K562 (cell line): Measurements from ENCODE around the gene MAN2B1.

Experiments
- MAZ ChIP-seq, 2 experiments: fragments of 450-650 bp in 1 of 2; sonication (generic) in 1 of 2; formaldehyde crosslinking; IDR thresholded peaks in 1 of 2; conservative IDR thresholded peaks in 1 of 2; 2 replicates each; pipeline versions ENCODE4 v1.4.0 to v1.5.0; 2020; ENCODE audit warnings: mild to moderate bottlenecking in 1 of 2, missing genetic modification reagents in 1 of 2
- NFE2L1 ChIP-seq: fragments of 450-650 bp; IDR thresholded peaks from 2 replicates; pipeline ENCODE4 v1.6.1; 2016; ENCODE audit warnings: missing genetic modification characterization, low read depth, mild to moderate bottlenecking, missing compliant biosample characterization, moderate library complexity, borderline replicate concordance
- TARDBP ChIP-seq: fragments of 450-650 bp; IDR thresholded peaks from 2 replicates; pipeline ENCODE4 v1.6.1; 2016
- TF ChIP-seq, protein P1 (sequence below): fragments of 250-450 bp; sonication (Bioruptor Pico); IDR thresholded peaks from 2 replicates; pipeline ENCODE4 v1.5.0; 2021; ENCODE audit warnings: mild to moderate bottlenecking, moderate library complexity

DNA sequence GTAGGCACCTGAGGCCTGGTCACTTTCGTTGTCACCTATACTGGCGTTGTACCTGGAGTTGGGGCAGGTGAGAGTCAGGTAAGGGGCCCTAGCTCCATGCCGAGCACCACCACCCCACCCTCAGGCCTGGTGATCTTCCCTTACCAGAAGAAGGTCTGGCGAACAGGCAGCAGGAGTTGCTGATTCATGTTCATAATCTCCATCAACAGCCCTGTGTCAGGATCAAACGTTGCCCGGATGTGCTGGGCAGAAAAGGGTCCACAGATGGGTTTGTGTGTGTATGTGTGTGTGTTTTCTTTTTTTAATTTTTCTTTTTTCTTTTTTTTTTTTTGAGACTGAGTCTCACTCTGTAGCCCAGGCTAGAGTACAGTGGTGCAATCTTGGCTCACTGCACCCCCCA is 14.3 kb downstream of the MAN2B1 start:
- TF ChIP-seq, protein P1, sequence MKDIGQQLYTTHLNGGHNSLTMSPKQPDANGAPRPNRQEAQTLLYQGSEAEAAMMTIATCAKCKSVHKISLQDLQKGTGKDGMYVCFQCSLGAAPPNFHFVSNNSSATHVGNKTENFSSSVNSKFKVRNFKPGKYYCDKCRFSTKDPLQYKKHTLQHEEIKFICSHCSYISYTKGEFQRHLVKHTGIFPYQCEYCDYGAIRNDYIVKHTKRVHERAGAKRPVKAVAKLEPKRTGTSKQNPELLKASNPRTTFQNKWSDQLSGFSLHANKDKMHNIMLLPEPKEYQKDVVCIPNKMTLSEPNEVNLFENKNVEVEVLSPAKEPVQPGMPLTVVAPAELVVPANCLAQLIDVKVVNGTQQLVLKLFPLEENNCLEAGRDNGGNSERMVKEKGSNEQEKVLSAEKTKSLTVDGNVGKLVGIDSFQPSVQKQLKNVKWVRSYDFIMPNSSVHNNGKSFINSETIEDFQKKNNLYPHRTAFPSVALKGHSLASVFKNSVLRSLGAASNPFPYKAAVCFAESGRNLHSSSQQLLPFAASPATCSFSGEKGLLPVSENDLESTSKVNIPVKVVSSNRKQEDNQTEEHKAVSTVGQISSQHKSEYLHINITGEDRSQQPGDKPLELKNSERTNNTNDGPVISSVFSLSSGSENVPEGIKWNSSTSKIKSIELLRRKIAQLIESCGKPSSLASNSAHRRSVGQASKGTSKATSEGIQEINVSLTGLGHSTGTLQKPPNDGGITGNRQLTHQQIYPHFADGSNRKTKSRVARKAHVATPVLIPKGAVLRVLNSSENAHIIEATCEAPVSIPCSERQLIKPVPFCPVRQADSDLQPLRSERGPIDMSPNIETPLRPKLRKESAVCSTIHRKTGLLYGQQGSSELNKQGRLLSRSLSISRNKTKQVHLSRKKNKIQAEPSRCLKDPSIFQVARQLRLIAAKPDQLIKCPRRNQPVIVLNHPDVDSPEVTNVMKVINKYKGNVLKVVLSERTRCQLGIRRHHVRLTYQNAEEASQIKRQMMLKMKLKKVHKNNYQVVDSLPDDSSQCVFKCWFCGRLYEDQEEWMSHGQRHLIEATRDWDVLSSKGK (CRISPR knock-in tag): no peak
- no peak for TF ChIP-seq MAZ (CRISPR knock-in tag; conservative IDR thresholded peaks at IDR 0.05 in 1 of 2, IDR thresholded peaks at IDR 0.05 in 1 of 2)
- TF ChIP-seq TARDBP: no peak
- no peak for TF ChIP-seq NFE2L1 (tag)
